Stomach (tissue), 9 donors: Measurements from ENCODE around the gene PRKAR2B. TPM values are rescaled to one million over a fixed set of nuclear protein-coding genes. Genes with fewer than 3 reads are reported as not detected.

ENCODE experiments used
- DNase-seq, 2 donors: peaks; one replicate each; pipeline versions ENCODE4 v3.0.0 to v3.0.0-alpha.2; 2013 to 2019
- H3K27ac ChIP-seq, 5 donors: fragments of 200-600 bp in 4 of 5; sonication (generic) in 4 of 5; one replicate each; pipeline ENCODE4 v1.5.1; 2013 to 2019; ENCODE audit warnings: mild to moderate bottlenecking in 1 of 5, moderate library complexity in 1 of 5
- H3K27me3 ChIP-seq, 3 donors: fragments of 200-600 bp; sonication (generic); one replicate each; pipeline ENCODE4 v1.5.1; 2017 to 2019; ENCODE audit warnings: mixed run types in 1 of 3
- H3K36me3 ChIP-seq, 4 donors: fragments of 200-600 bp; sonication (generic); 1 replicate in 3 of 4; 2 replicates in 1 of 4; pipeline ENCODE4 v1.5.1; 2016 to 2019
- H3K4me1 ChIP-seq, 4 donors: fragments of 200-600 bp; sonication (generic); one replicate each; pipeline ENCODE4 v1.5.1; 2016 to 2019
- H3K4me3 ChIP-seq, 4 donors: fragments of 200-600 bp; sonication (generic) in 3 of 4; one replicate each; pipeline ENCODE4 v1.5.1; 2016 to 2019; ENCODE audit warnings: mild to moderate bottlenecking in 1 of 4
- H3K9me3 ChIP-seq, 4 donors: fragments of 200-600 bp; sonication (generic); one replicate each; pipeline ENCODE4 v1.5.1; 2016 to 2019
- CTCF ChIP-seq, 7 experiments: fragments of 450-650 bp in 4 of 7; fragments of 200-600 bp in 3 of 7; sonication (generic) in 3 of 7; IDR thresholded peaks; one replicate each; pipeline ENCODE4 v1.5.1; 2016 to 2019; ENCODE audit warnings: antibody characterized with exemption in 7 of 7, control low read depth in 2 of 7, mild to moderate bottlenecking in 1 of 7
- EP300 ChIP-seq: sonication (generic); formaldehyde crosslinking; IDR thresholded peaks from one replicate; pipeline ENCODE4 v1.6.1; 2017; ENCODE audit warnings: antibody characterized with exemption
- POLR2A ChIP-seq, 4 donors: fragments of 450-650 bp; IDR thresholded peaks; one replicate each; pipeline ENCODE4 v1.6.1; 2016; ENCODE audit warnings: antibody characterized with exemption in 4 of 4, control low read depth in 2 of 4, mild to moderate bottlenecking in 1 of 4, moderate library complexity in 1 of 4
- POLR2AphosphoS5 ChIP-seq, 3 donors: sonication (generic); formaldehyde crosslinking; IDR thresholded peaks; one replicate each; pipeline ENCODE4 v1.6.1; 2016; ENCODE audit warnings: antibody characterized with exemption in 3 of 3
- WGBS, 5 donors: extraction: QIAGEN DNeasy Blood & Tissue Kit in 3 of 5; methylation state at CpG; one replicate each; pipeline versions ENCODE4 v1.1.5 to v1.1.7; 2013 to 2018; 5-methylcytosine and 5-hydroxymethylcytosine counted together
- intact Hi-C: fragments of 100-400 bp; cut with DNase I; formaldehyde crosslinking; loops from one replicate; pipeline ENCODE4 v1.15.1; 2023; ENCODE audit warnings: low total_unique reads
- polyA plus RNA-seq, 3 donors: library from polyadenylated mRNA; stranded (reverse); fragments of 200-250 nt; gene quantifications; one replicate each; pipeline ENCODE4 v1.2.3, GENCODE V29; 2013
- total RNA-seq, 5 donors: library from RNA; depleted of rRNA; stranded (reverse); fragments of >200 nt; gene quantifications; one replicate each; pipeline versions ENCODE4 v1.1.0 to v1.2.3, GENCODE V29; 2014 to 2016
- donor health status: healthy with polysubstance abuse.
- donor health status: Bipolar disorder and iron deficiency.
- donor health status: healthy.

Gene PRKAR2B
- total and polyA plus RNA-seq, 8 donors = 4.7 to 39.6 (median 15.2) TPM

- Histone ChIP-seq H3K36me3 (no peaks in the 10 kb centered on the region), H3K27ac (no peak overlapping the region), H3K4me1 (no peaks in the 10 kb centered on the region), H3K27me3 (no peaks in the 10 kb centered on the region), H3K4me3 (no peak overlapping the region), H3K9me3 (peaks cover 9 to 14% (median 12%) of the 10 kb centered on the region in 4 donors)
- intact Hi-C loops = no loop called here
- 54 to 83% (median 73%) methylated on average over 1 of the region's 1 CpG for WGBS, 5 donors
- no peak for TF ChIP-seq CTCF (IDR thresholded peaks at IDR 0.05)
- no peak for TF ChIP-seq EP300
- TF ChIP-seq POLR2A (IDR thresholded peaks at IDR 0.05) = no peak
- TF ChIP-seq POLR2AphosphoS5 (IDR thresholded peaks at IDR 0.05) = no peak
- DNase-seq = no peak
These were observed 56.3 kb downstream of the PRKAR2B start for GRCh38 chr7:107100824-107101223.

GRCh38 chr7:107103369-107103768, 58.9 kb downstream of the PRKAR2B start:
- Histone ChIP-seq H3K27me3 (no peaks in the 10 kb centered on the region), H3K27ac (no peak overlapping the region), H3K36me3 (no peaks in the 10 kb centered on the region), H3K4me3 (no peak overlapping the region), H3K9me3 (peaks cover 9 to 14% (median 12%) of the 10 kb centered on the region in 4 donors), H3K4me1 (no peaks in the 10 kb centered on the region)
- no peak for TF ChIP-seq CTCF (IDR thresholded peaks at IDR 0.05)
- no peak for TF ChIP-seq POLR2AphosphoS5 (IDR thresholded peaks at IDR 0.05)
- TF ChIP-seq EP300 = no peak
- TF ChIP-seq POLR2A (IDR thresholded peaks at IDR 0.05) = no peak
- DNase-seq = peak in 1 of 2 donors; percentile 54
- intact Hi-C loops = no loop called here
- 41 to 55% (median 53%) methylated on average over 4 of the region's 4 CpGs for WGBS, 5 donors

- no peak for TF ChIP-seq CTCF (IDR thresholded peaks at IDR 0.05)
- TF ChIP-seq EP300 = no peak
- TF ChIP-seq POLR2AphosphoS5 (IDR thresholded peaks at IDR 0.05) = no peak
- no peak for TF ChIP-seq POLR2A (IDR thresholded peaks at IDR 0.05)
- no peak for DNase-seq
- Histone ChIP-seq H3K27ac (no peak overlapping the region), H3K4me3 (no peak overlapping the region), H3K27me3 (no peaks in the 10 kb centered on the region), H3K36me3 (no peaks in the 10 kb centered on the region), H3K9me3 (no peaks in the 10 kb centered on the region), H3K4me1 (no peaks in the 10 kb centered on the region)
- WGBS, 5 donors = 87 to 93% (median 91%) methylated on average over 4 of the region's 4 CpGs
- intact Hi-C loops = no loop called here
These were observed 60.3 kb downstream of the PRKAR2B start for GRCh38 chr7:107104801-107105200.

GRCh38 chr7:107105591-107106245, 61.2 kb downstream of the PRKAR2B start:
- intact Hi-C loops = no loop called here
- Histone ChIP-seq H3K27ac (no peak overlapping the region), H3K27me3 (no peaks in the 10 kb centered on the region), H3K4me3 (no peak overlapping the region), H3K36me3 (no peaks in the 10 kb centered on the region), H3K9me3 (no peaks in the 10 kb centered on the region), H3K4me1 (no peaks in the 10 kb centered on the region)
- 66 to 76% (median 73%) methylated on average over 4 of the region's 4 CpGs for WGBS, 5 donors
- TF ChIP-seq CTCF (IDR thresholded peaks at IDR 0.05) = no peak
- TF ChIP-seq POLR2A (IDR thresholded peaks at IDR 0.05) = no peak
- no peak for TF ChIP-seq POLR2AphosphoS5 (IDR thresholded peaks at IDR 0.05)
- TF ChIP-seq EP300 = no peak
- DNase-seq = no peak
